OCI-LY3 (cell line): ENCODE measurements around the gene DESI2.

ENCODE experiments used
- H2AFZ ChIP-seq: fragments of 200-600, 300-600 bp; shearing (Covaris generic); 2 replicates; pipeline ENCODE4 v1.6.0; 2014; ENCODE audit warnings: antibody characterized with exemption, low read depth, low read length
- H3K27ac ChIP-seq: fragments of 200-600, 300-600 bp; sonication (generic); 2 replicates; pipeline ENCODE4 v1.5.1; 2014; ENCODE audit warnings: mild to moderate bottlenecking, low read length, moderate library complexity, mixed read lengths
- H3K27me3 ChIP-seq: fragments of 200-600, 300-600 bp; sonication (generic); 2 replicates; pipeline ENCODE4 v1.6.1; 2014; ENCODE audit warnings: low read depth, low read length, mixed read lengths
- H3K36me3 ChIP-seq: fragments of 200-600, 300-600 bp; sonication (generic); replicated peaks from 2 replicates; pipeline ENCODE3; 2014; ENCODE audit warnings: low read depth, low read length, mixed read lengths
- H3K4me1 ChIP-seq: fragments of 300-600, 200-600 bp; sonication (generic); 2 replicates; pipeline ENCODE4 v1.6.1; 2014; ENCODE audit warnings: low read length, mixed read lengths
- H3K4me2 ChIP-seq: fragments of 200-600, 300-600 bp; sonication (generic); 2 replicates; pipeline ENCODE4 v1.6.1; 2014; ENCODE audit warnings: low read length, mixed read lengths
- H3K4me3 ChIP-seq: fragments of 300-600, 200-600 bp; sonication (generic); 2 replicates; pipeline ENCODE4 v1.5.1; 2014; ENCODE audit warnings: antibody characterized with exemption, mild to moderate bottlenecking, low read length, moderate library complexity
- H3K79me2 ChIP-seq: fragments of 300-600, 200-600 bp; shearing (Covaris generic); 2 replicates; pipeline ENCODE4 v1.6.1; 2014; ENCODE audit warnings: mild to moderate bottlenecking, low read length, mixed read lengths
- H3K9ac ChIP-seq: fragments of 300-600, 200-600 bp; shearing (Covaris generic); 2 replicates; pipeline ENCODE4 v1.6.0; 2014; ENCODE audit warnings: mild to moderate bottlenecking, low read length, moderate library complexity
- H3K9me3 ChIP-seq: fragments of 200-600, 300-600 bp; shearing (Covaris generic); 2 replicates; pipeline ENCODE4 v1.6.1; 2014; ENCODE audit warnings: low read length, mixed read lengths; ENCODE audit not compliant: insufficient read depth
- H4K20me1 ChIP-seq: fragments of 200-600, 300-600 bp; sonication (generic); 2 replicates; pipeline ENCODE4 v1.6.1; 2016; ENCODE audit warnings: low read length, mixed read lengths; ENCODE audit not compliant: insufficient read depth
- CTCF ChIP-seq: fragments of 200-600, 300-600 bp; sonication (generic); IDR thresholded peaks from 2 replicates; pipeline ENCODE4 v1.5.1; 2014; ENCODE audit warnings: antibody characterized with exemption, low read length, low read depth
- EZH2phosphoT487 ChIP-seq: fragments of 200-600 bp; shearing (Covaris generic); IDR thresholded peaks from 2 replicates; pipeline ENCODE4 v1.6.1; 2018; ENCODE audit warnings: antibody characterized with exemption, mixed run types, low read depth

Gene DESI2

GRCh38 chr1:244741692-244742091, 88.8 kb downstream of the DESI2 start:
- no peak overlapping the region for H2AFZ ChIP-seq
- no peaks in the 10 kb centered on the region for H3K9me3 ChIP-seq
- H3K36me3 ChIP-seq: no peaks in the 10 kb centered on the region
- no peak overlapping the region for H3K4me3 ChIP-seq
- no peaks in the 10 kb centered on the region for H3K79me2 ChIP-seq
- H4K20me1 ChIP-seq: no peaks in the 10 kb centered on the region
- peaks cover 18% of the 10 kb centered on the region for H3K4me1 ChIP-seq
- H3K27me3 ChIP-seq: no peaks in the 10 kb centered on the region
- no peak overlapping the region for H3K27ac ChIP-seq
- TF ChIP-seq CTCF (no peak), EZH2phosphoT487 (no peak)
- no peak overlapping the region for H3K4me2 ChIP-seq
- no peak overlapping the region for H3K9ac ChIP-seq

GRCh38 chr1:244749230-244750016, 96.5 kb downstream of the DESI2 start:
- no peak overlapping the region for H3K9ac ChIP-seq
- no peaks in the 10 kb centered on the region for H3K9me3 ChIP-seq
- H3K27ac ChIP-seq: no peak overlapping the region
- no peak overlapping the region for H3K4me3 ChIP-seq
- no peaks in the 10 kb centered on the region for H3K27me3 ChIP-seq
- H2AFZ ChIP-seq: no peak overlapping the region
- no peaks in the 10 kb centered on the region for H3K36me3 ChIP-seq
- H3K4me2 ChIP-seq: no peak overlapping the region
- H4K20me1 ChIP-seq: no peaks in the 10 kb centered on the region
- H3K4me1 ChIP-seq: peaks cover 17% of the 10 kb centered on the region
- no peaks in the 10 kb centered on the region for H3K79me2 ChIP-seq
- no peak for TF ChIP-seq EZH2phosphoT487
- no peak for TF ChIP-seq CTCF

GRCh38 chr1:244751271-244751895, 98.5 kb downstream of the DESI2 start:
- Histone ChIP-seq H3K79me2 (no peaks in the 10 kb centered on the region), H3K27ac (no peak overlapping the region), H3K9me3 (no peaks in the 10 kb centered on the region), H3K4me2 (no peak overlapping the region), H3K4me3 (no peak overlapping the region), H3K36me3 (no peaks in the 10 kb centered on the region), H4K20me1 (no peaks in the 10 kb centered on the region), H3K27me3 (no peaks in the 10 kb centered on the region), H3K4me1 (no peaks in the 10 kb centered on the region), H3K9ac (no peak overlapping the region), H2AFZ (no peak overlapping the region)
- no peak for TF ChIP-seq CTCF
- TF ChIP-seq EZH2phosphoT487: no peak

- Histone ChIP-seq H2AFZ (no peak overlapping the region), H3K4me2 (no peak overlapping the region), H3K27me3 (no peaks in the 10 kb centered on the region), H3K4me3 (no peak overlapping the region), H3K27ac (no peak overlapping the region), H3K79me2 (no peaks in the 10 kb centered on the region), H3K36me3 (no peaks in the 10 kb centered on the region), H3K9ac (no peak overlapping the region), H3K4me1 (no peaks in the 10 kb centered on the region), H4K20me1 (no peaks in the 10 kb centered on the region), H3K9me3 (no peaks in the 10 kb centered on the region)
- TF ChIP-seq CTCF: no peak
- no peak for TF ChIP-seq EZH2phosphoT487
Observed at GRCh38 chr1:244755673-244756072, 102.7 kb downstream of the DESI2 start.
